ENCODE measurements around the gene OR8B8. TPM values are rescaled to one million over a fixed set of nuclear protein-coding genes. Genes with fewer than 3 reads are reported as not detected.
"Not testable (repeated sequence)": the region's sequence is repeated elsewhere in the genome, so short reads cannot be mapped to it uniquely, and the experiment has no call there.

Gene OR8B8
- total RNA-seq, 1 donor from 2014 or later = not detected

GRCh38 chr11:124463324-124463723, 17.8 kb upstream of the OR8B8 start:
- TF ChIP-seq, protein P1, sequence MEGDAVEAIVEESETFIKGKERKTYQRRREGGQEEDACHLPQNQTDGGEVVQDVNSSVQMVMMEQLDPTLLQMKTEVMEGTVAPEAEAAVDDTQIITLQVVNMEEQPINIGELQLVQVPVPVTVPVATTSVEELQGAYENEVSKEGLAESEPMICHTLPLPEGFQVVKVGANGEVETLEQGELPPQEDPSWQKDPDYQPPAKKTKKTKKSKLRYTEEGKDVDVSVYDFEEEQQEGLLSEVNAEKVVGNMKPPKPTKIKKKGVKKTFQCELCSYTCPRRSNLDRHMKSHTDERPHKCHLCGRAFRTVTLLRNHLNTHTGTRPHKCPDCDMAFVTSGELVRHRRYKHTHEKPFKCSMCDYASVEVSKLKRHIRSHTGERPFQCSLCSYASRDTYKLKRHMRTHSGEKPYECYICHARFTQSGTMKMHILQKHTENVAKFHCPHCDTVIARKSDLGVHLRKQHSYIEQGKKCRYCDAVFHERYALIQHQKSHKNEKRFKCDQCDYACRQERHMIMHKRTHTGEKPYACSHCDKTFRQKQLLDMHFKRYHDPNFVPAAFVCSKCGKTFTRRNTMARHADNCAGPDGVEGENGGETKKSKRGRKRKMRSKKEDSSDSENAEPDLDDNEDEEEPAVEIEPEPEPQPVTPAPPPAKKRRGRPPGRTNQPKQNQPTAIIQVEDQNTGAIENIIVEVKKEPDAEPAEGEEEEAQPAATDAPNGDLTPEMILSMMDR (IDR thresholded peaks at IDR 0.05; ENCODE audit: partially characterized antibody, unreplicated experiment) = no peak
- H3K4me1 Mint-ChIP-seq (ENCODE audit: low read depth, unreplicated experiment) = no peaks in the 10 kb centered on the region
- no peak for DNase-seq
- no peak overlapping the region for H3K27ac Mint-ChIP-seq (ENCODE audit: unreplicated experiment)
- H3K36me3 Mint-ChIP-seq (ENCODE audit: unreplicated experiment) = no peaks in the 10 kb centered on the region
- H3K4me3 Mint-ChIP-seq (ENCODE audit: unreplicated experiment) = no peak overlapping the region
- H3K27me3 Mint-ChIP-seq (ENCODE audit: unreplicated experiment) = no peaks in the 10 kb centered on the region
- H3K9me3 Mint-ChIP-seq (ENCODE audit: unreplicated experiment) = no peaks in the 10 kb centered on the region

GRCh38 chr11:124460459-124460858, 15.0 kb upstream of the OR8B8 start:
- no peaks in the 10 kb centered on the region for H3K36me3 Mint-ChIP-seq (ENCODE audit: unreplicated experiment)
- no peak overlapping the region for H3K4me3 Mint-ChIP-seq (ENCODE audit: unreplicated experiment)
- no peak for DNase-seq
- H3K27ac Mint-ChIP-seq (ENCODE audit: unreplicated experiment) = no peak overlapping the region
- H3K9me3 Mint-ChIP-seq (ENCODE audit: unreplicated experiment) = no peaks in the 10 kb centered on the region
- TF ChIP-seq, protein P1 (IDR thresholded peaks at IDR 0.05; ENCODE audit: partially characterized antibody, unreplicated experiment) = no peak
- no peaks in the 10 kb centered on the region for H3K27me3 Mint-ChIP-seq (ENCODE audit: unreplicated experiment)
- no peaks in the 10 kb centered on the region for H3K4me1 Mint-ChIP-seq (ENCODE audit: low read depth, unreplicated experiment)

- H3K27ac Mint-ChIP-seq (ENCODE audit: unreplicated experiment); H3K4me3 Mint-ChIP-seq (ENCODE audit: unreplicated experiment); DNase-seq; H3K36me3 Mint-ChIP-seq (ENCODE audit: unreplicated experiment); H3K9me3 Mint-ChIP-seq (ENCODE audit: unreplicated experiment); H3K4me1 Mint-ChIP-seq (ENCODE audit: low read depth, unreplicated experiment); H3K27me3 Mint-ChIP-seq (ENCODE audit: unreplicated experiment): not testable (repeated sequence)
Observed at GRCh38 chr11:124459379-124459778, 13.9 kb upstream of the OR8B8 start.

DNA sequence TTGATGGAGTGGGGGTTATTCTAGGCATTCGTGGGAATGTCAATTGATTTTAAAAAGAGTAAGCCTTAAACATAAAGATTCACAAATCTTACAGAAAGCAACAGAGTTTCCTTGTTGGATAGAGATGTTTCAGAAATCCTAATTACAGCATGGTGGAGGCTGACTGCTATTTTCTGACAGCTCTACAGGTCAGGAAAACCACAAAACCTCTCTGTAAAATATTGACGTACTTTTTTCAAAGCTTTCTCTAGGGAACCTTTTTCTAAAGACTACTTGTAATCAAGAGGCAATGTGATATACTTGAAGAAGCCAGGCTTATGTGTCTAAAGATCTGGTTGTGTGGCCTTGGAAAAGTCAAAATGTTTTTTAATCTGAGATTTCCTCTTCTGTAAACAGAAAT, 9.1 kb upstream of the OR8B8 start:
- Mint-ChIP-seq H3K27ac (ENCODE audit: unreplicated experiment) (no peak overlapping the region), H3K9me3 (ENCODE audit: unreplicated experiment) (no peaks in the 10 kb centered on the region), H3K4me3 (ENCODE audit: unreplicated experiment) (no peak overlapping the region), H3K27me3 (ENCODE audit: unreplicated experiment) (no peaks in the 10 kb centered on the region), H3K4me1 (ENCODE audit: low read depth, unreplicated experiment) (no peaks in the 10 kb centered on the region), H3K36me3 (ENCODE audit: unreplicated experiment) (no peaks in the 10 kb centered on the region)
- TF ChIP-seq, protein P1 (IDR thresholded peaks at IDR 0.05; ENCODE audit: partially characterized antibody, unreplicated experiment) = no peak
- no peak for DNase-seq

DNA sequence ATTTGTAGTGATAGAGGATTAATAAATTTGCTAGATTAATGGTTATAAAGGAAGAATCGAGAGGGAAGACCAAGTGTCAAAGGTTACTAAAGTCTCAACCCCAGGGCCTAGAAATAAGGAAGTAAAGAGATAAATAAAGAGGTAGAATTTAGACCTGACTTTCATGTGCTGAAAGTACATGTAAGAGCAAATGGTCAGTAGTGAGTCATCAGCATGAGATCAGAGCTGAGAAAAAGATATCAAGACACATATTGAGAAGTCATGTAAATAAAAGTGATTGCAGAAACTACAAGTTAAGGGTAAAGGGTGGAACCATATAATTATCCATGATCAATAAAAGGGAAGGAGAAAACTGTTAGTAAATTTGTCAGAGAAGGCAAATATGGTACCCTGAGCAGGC, 1.4 kb upstream of the OR8B8 start:
- TF ChIP-seq, protein P1 (IDR thresholded peaks at IDR 0.05; ENCODE audit: partially characterized antibody, unreplicated experiment) = no peak
- H3K36me3 Mint-ChIP-seq (ENCODE audit: unreplicated experiment) = no peaks in the 10 kb centered on the region
- H3K4me3 Mint-ChIP-seq (ENCODE audit: unreplicated experiment) = no peak overlapping the region
- DNase-seq = no peak
- H3K4me1 Mint-ChIP-seq (ENCODE audit: low read depth, unreplicated experiment) = peaks cover 2% of the 10 kb centered on the region
- H3K27me3 Mint-ChIP-seq (ENCODE audit: unreplicated experiment) = no peaks in the 10 kb centered on the region
- H3K27ac Mint-ChIP-seq (ENCODE audit: unreplicated experiment) = no peak overlapping the region
- H3K9me3 Mint-ChIP-seq (ENCODE audit: unreplicated experiment) = no peaks in the 10 kb centered on the region

DNA sequence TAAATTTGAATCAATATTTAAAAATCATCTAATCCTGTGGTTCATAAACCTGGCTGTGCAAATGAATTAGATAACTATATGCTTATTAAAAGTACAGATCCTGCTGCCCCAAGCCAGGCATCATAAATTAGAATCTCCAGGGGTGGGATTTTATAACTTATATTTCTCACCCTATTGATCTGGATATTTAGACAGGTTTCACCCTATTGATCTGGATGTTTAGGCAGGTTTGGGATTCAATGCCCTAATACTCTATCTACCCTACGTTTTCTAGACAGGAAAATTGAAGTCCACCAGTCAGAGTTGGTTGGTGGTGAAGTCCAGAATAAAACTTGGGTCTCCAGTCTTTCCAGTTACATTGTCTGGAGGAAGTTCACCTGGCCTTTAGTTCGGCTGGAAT, 2.6 kb downstream of the OR8B8 start:
- Mint-ChIP-seq H3K36me3 (ENCODE audit: unreplicated experiment) (no peaks in the 10 kb centered on the region), H3K27me3 (ENCODE audit: unreplicated experiment) (peaks cover 2% of the 10 kb centered on the region), H3K27ac (ENCODE audit: unreplicated experiment) (no peak overlapping the region), H3K9me3 (ENCODE audit: unreplicated experiment) (no peaks in the 10 kb centered on the region), H3K4me3 (ENCODE audit: unreplicated experiment) (no peak overlapping the region), H3K4me1 (ENCODE audit: low read depth, unreplicated experiment) (peaks cover 2% of the 10 kb centered on the region)
- no peak for DNase-seq
- TF ChIP-seq, protein P1 (IDR thresholded peaks at IDR 0.05; ENCODE audit: partially characterized antibody, unreplicated experiment) = no peak
